Ramos (cell line): ENCODE results near the gene CCDC50.

Experiments used
- in situ Hi-C: fragments of 300-500 bp; cut with MboI; formaldehyde crosslinking; loops from one replicate; pipeline ENCODE4 v1.14.3; 2022; ENCODE audit warnings: low sequenced_read_pairs; ENCODE audit not compliant: unreplicated experiment

CCDC50 gene

GRCh38 chr3:191328962-191329653 lies at the start of gene CCDC50:
CCDC50 (plus strand) TSS chr3:191329394; CDS start chr3:191329675, 281 bp downstream.
- in situ Hi-C loops, result no loop called here

GRCh38 chr3:191280111-191280510 lies 49.1 kb upstream of the CCDC50 start:
- in situ Hi-C loops, result no loop called here

GRCh38 chr3:191280882-191281281 lies 48.3 kb upstream of the CCDC50 start:
- in situ Hi-C loops, result no loop called here

- in situ Hi-C loops, result no loop called here
Observed at GRCh38 chr3:191282251-191283185, 46.7 kb upstream of the CCDC50 start.

- in situ Hi-C loops, result no loop called here
Observed at GRCh38 chr3:191283400-191283799, 45.8 kb upstream of the CCDC50 start.

GRCh38 chr3:191290311-191291025 lies 38.7 kb upstream of the CCDC50 start:
- in situ Hi-C loops, result no loop called here

- in situ Hi-C loops, result no loop called here
Observed at GRCh38 chr3:191292243-191293015, 36.8 kb upstream of the CCDC50 start.

GRCh38 chr3:191294291-191294690 lies 34.9 kb upstream of the CCDC50 start:
- in situ Hi-C loops, result no loop called here

- in situ Hi-C loops, result no loop called here
Observed at GRCh38 chr3:191296041-191296541, 33.1 kb upstream of the CCDC50 start.

GRCh38 chr3:191298846-191299245 lies 30.3 kb upstream of the CCDC50 start:
- in situ Hi-C loops, result no loop called here

GRCh38 chr3:191300422-191300821 lies 28.8 kb upstream of the CCDC50 start:
- in situ Hi-C loops, result no loop called here

GRCh38 chr3:191301017-191301416 lies 28.2 kb upstream of the CCDC50 start:
- in situ Hi-C loops, result no loop called here

- in situ Hi-C loops, result no loop called here
Observed at GRCh38 chr3:191301782-191302411, 27.3 kb upstream of the CCDC50 start.

GRCh38 chr3:191302451-191302850 lies 26.7 kb upstream of the CCDC50 start:
- in situ Hi-C loops, result no loop called here

- in situ Hi-C loops, result no loop called here
Observed at GRCh38 chr3:191303596-191303995, 25.6 kb upstream of the CCDC50 start.

- in situ Hi-C loops, result no loop called here
Observed at GRCh38 chr3:191306428-191306827, 22.8 kb upstream of the CCDC50 start.

GRCh38 chr3:191307341-191307740 lies 21.9 kb upstream of the CCDC50 start:
- in situ Hi-C loops, result no loop called here

GRCh38 chr3:191313296-191313695 lies 15.9 kb upstream of the CCDC50 start:
- in situ Hi-C loops, result no loop called here

- in situ Hi-C loops, result no loop called here
Observed at GRCh38 chr3:191314109-191314728, 15.0 kb upstream of the CCDC50 start.
